HepG2 (cell line): ENCODE measurements around the gene COL27A1. TPM values are rescaled to one million over a fixed set of nuclear protein-coding genes. Genes with fewer than 3 reads are reported as not detected.

ENCODE experiments used
- ATAC-seq: fragments of 200-7000 bp; cut with Tn5 transposase; 3 replicates; pipeline ENCODE4 v1.9.1; 2020; ENCODE audit warnings: mild to moderate bottlenecking, moderate library complexity
- BruUV-seq: library from RNA; stranded (reverse); fragments of 400-500 nt; replicated peaks from 2 replicates; lab custom pipeline; 2021; lab: Mats Ljungman, UMichigan
- CTCF ChIA-PET: fragments of 300-600 bp; formaldehyde crosslinking; extraction: SDS; loops from one replicate; lab custom pipeline; 2021; ENCODE audit warnings: low total read pairs, inconsistent platforms, low intra/inter-chr PET ratio; lab: Yijun Ruan, JAX
- POLR2A ChIA-PET: fragments of 350-600 bp; sonication (Branson Sonifier 250); formaldehyde crosslinking; loops from one replicate; lab custom pipeline; 2020; ENCODE audit warnings: antibody characterized with exemption, inconsistent platforms; lab: Yijun Ruan, JAX
- DNase-seq: peaks from one replicate; pipeline ENCODE4 v3.0.0-alpha.2; 2015; ENCODE audit warnings: low spot score
- FAIRE-seq: peaks from 3 replicates; lab custom pipeline; 2011; peaks lifted over from hg19 to GRCh38; lab: Jason Lieb, UNC
- H2AFZ ChIP-seq: one replicate; pipeline ENCODE4 v1.6.1; 2011; ENCODE audit warnings: low read length, inconsistent platforms
- H3K27ac ChIP-seq: fragments of 300-600 bp; 3 replicates; pipeline ENCODE4 v1.8.0; 2011; ENCODE audit warnings: mixed run types, mild to moderate bottlenecking, mixed read lengths, low read length, inconsistent platforms; ENCODE audit not compliant: insufficient read depth; ENCODE audit errors: extremely low read length
- H3K27me3 ChIP-seq, 2 experiments: fragments of 200-600 bp in 1 of 2; 2 replicates in 1 of 2; 3 replicates in 1 of 2; pipeline versions ENCODE4 v1.6.0 to v1.8.0; 2011; ENCODE audit warnings: low read length in 2 of 2, mild to moderate bottlenecking in 2 of 2, moderate library complexity in 2 of 2, inconsistent platforms in 1 of 2; ENCODE audit not compliant: insufficient read depth in 2 of 2, control insufficient read depth in 1 of 2
- H3K36me3 ChIP-seq, 2 experiments: fragments of 200-600 bp in 1 of 2; replicated peaks in 1 of 2; 2 replicates in 1 of 2; 3 replicates in 1 of 2; pipeline versions ENCODE4 v1.5.1 to v1.8.0; 2011; ENCODE audit warnings: low read length in 2 of 2, inconsistent platforms in 1 of 2; ENCODE audit not compliant: insufficient read depth in 2 of 2, control insufficient read depth in 1 of 2
- H3K4me1 ChIP-seq: 2 replicates; pipeline ENCODE4 v1.5.1; 2012; ENCODE audit warnings: low read length, inconsistent platforms; ENCODE audit not compliant: insufficient read depth
- H3K4me2 ChIP-seq: 2 replicates; pipeline ENCODE4 v1.6.0; 2011; ENCODE audit warnings: low read depth, low read length, inconsistent platforms
- H3K4me3 ChIP-seq, 3 experiments: fragments of 200-600 bp in 1 of 3; sonication (generic), shearing (Covaris generic) in 1 of 3; replicated peaks in 1 of 3; 2 replicates each; pipeline ENCODE4 v1.5.1; 2011 to 2016; ENCODE audit warnings: low read length in 3 of 3, inconsistent platforms in 2 of 3, low read depth in 2 of 3, mild to moderate bottlenecking in 2 of 3, control low read depth in 1 of 3, mixed read lengths in 1 of 3; ENCODE audit not compliant: insufficient read depth in 1 of 3
- H3K79me2 ChIP-seq: one replicate; pipeline ENCODE4 v1.6.1; 2011; ENCODE audit warnings: low read length, inconsistent platforms; ENCODE audit not compliant: insufficient read depth
- H3K9ac ChIP-seq: 2 replicates; pipeline ENCODE4 v1.6.0; 2011; ENCODE audit warnings: mild to moderate bottlenecking, low read depth, low read length, inconsistent platforms; ENCODE audit not compliant: insufficient read depth
- H3K9me3 ChIP-seq: 2 replicates; pipeline ENCODE4 v1.5.1; 2012; ENCODE audit warnings: mild to moderate bottlenecking, low read length
- H4K20me1 ChIP-seq: 2 replicates; pipeline ENCODE4 v1.6.0; 2011; ENCODE audit warnings: inconsistent platforms, mild to moderate bottlenecking, low read length, moderate library complexity; ENCODE audit not compliant: insufficient read depth
- DNMT1 ChIP-seq: sonication (generic); formaldehyde crosslinking; IDR thresholded peaks from 2 replicates; pipeline ENCODE4 v1.5.1; 2020; ENCODE audit warnings: mild to moderate bottlenecking, missing genetic modification reagents
- GABPB1 ChIP-seq: IDR thresholded peaks from 2 replicates; pipeline ENCODE4 v1.6.1; 2016; ENCODE audit warnings: mild to moderate bottlenecking, missing genetic modification reagents, moderate library complexity, missing compliant biosample characterization
- GTF3A ChIP-seq: sonication (generic); formaldehyde crosslinking; conservative IDR thresholded peaks from 2 replicates; pipeline ENCODE4 v1.4.0; 2020; ENCODE audit warnings: mild to moderate bottlenecking, missing genetic modification reagents
- HNF4A ChIP-seq: sonication (generic); formaldehyde crosslinking; IDR thresholded peaks from 2 replicates; pipeline ENCODE4 v1.4.0; 2020; ENCODE audit warnings: missing genetic modification reagents
- KAT7 ChIP-seq: IDR thresholded peaks from 2 replicates; pipeline ENCODE4 v1.6.1; 2018; ENCODE audit warnings: borderline replicate concordance, missing compliant biosample characterization
- SKI ChIP-seq: fragments of 450-650 bp; IDR thresholded peaks from one replicate; pipeline ENCODE4 v1.6.1; 2018; ENCODE audit warnings: mild to moderate bottlenecking; ENCODE audit not compliant: partially characterized antibody
- SP5 ChIP-seq: IDR thresholded peaks from 2 replicates; pipeline ENCODE4 v1.6.1; 2016; ENCODE audit warnings: low read depth, borderline replicate concordance
- SRSF9 ChIP-seq: fragments of 200-400 bp; formaldehyde crosslinking; IDR thresholded peaks from 2 replicates; pipeline ENCODE4 v1.6.1; 2018; ENCODE audit warnings: borderline replicate concordance, mild to moderate bottlenecking, low read depth, low read length; ENCODE audit not compliant: insufficient read depth, poor library complexity, severe bottlenecking
- WGBS: methylation state at CpG from one replicate; pipeline ENCODE4 v1.1.6; 2017; ENCODE audit warnings: low lambda C conversion rate; 5-methylcytosine and 5-hydroxymethylcytosine counted together
- in situ Hi-C: cut with HindIII; loops from 2 replicates; pipeline ENCODE4 v1.10.0; 2017; ENCODE audit warnings: low pct_unique_long_range_greater_than_20kb; ENCODE audit not compliant: extremely low pct_ligation_motif_present
- intact Hi-C: fragments of 100-400 bp; cut with micrococcal nuclease; formaldehyde crosslinking; loops from one replicate; pipeline ENCODE4 v1.10.0; 2022; ENCODE audit not compliant: unreplicated experiment
- polyA plus RNA-seq, 8 experiments: library from polyadenylated mRNA; depleted of rRNA in 3 of 8; stranded (reverse) in 7 of 8; unstranded in 1 of 8; fragments of >200 nt; fragmentation: Illumina TruSeq in 4 of 8; extraction: Trizol in 4 of 8; gene quantifications; 2 replicates each; pipeline versions ENCODE4 v1.2.1 to v1.2.3, GENCODE V29; 2011 to 2016; ENCODE audit warnings: low read depth in 4 of 8, missing spikeins in 1 of 8, mixed read lengths in 1 of 8; ENCODE audit not compliant: insufficient read depth in 1 of 8
- total RNA-seq, 5 experiments: library from RNA; depleted of rRNA; stranded (reverse); fragments of >200 nt; fragmentation: Illumina TruSeq; extraction: Trizol; gene quantifications; 2 replicates each; pipeline ENCODE4 v1.2.3, GENCODE V29; 2016; ENCODE audit warnings: low read depth in 1 of 5

The COL27A1 gene
- total and polyA plus RNA-seq, 2 of the 13 experiments (the other 11 are each of a cell fraction or from before 2014, with no cell fraction given): 71.3 to 89.1 TPM

DNA sequence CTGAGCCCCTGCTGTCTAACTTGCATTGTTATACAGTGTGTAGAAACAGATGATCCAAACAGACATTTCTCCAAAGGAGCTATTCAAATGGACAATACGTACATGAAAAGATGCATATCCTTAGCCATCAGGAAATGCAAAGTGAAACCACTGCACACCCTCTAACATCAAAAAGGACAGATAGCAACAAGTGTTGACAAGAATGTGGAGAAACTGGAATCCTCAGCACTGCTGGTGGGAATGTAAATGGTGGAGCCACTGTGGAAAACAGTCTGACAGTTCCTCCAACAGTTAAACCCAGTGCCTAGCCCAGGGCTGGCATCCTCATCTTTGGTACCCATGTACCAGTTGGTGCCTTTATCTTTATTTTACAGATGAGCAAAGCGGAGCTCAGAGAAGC lies 182.8 kb downstream of the COL27A1 start:
- Histone ChIP-seq H3K4me3 (no peak overlapping the region), H3K9me3 (no peaks in the 10 kb centered on the region), H3K27ac (no peak overlapping the region), H3K27me3 (no peaks in the 10 kb centered on the region), H3K79me2 (no peaks in the 10 kb centered on the region), H3K4me1 (peaks cover 9% of the 10 kb centered on the region), H3K9ac (no peak overlapping the region), H4K20me1 (no peaks in the 10 kb centered on the region), H3K4me2 (no peak overlapping the region), H3K36me3 (peaks cover 1 to 5% of the 10 kb centered on the region in 2 experiments; a peak in 2 of 5 replicates), H2AFZ (no peak overlapping the region)
- FAIRE-seq (no peak), ATAC-seq (no peak), DNase-seq (no peak)
- in situ Hi-C loops (no loop called here), intact Hi-C loops (loop anchor here (5.0 kb wide), 1 partner anchor 49 kb away; the partner anchor contains the start of gene AKNA)
- TF ChIP-seq KAT7 (CRISPR knock-in tag): no peak
- no peak for TF ChIP-seq HNF4A (CRISPR knock-in tag)
- TF ChIP-seq GABPB1 (CRISPR knock-in tag): no peak
- no peak for TF ChIP-seq DNMT1 (CRISPR knock-in tag)
- TF ChIP-seq SP5 (CRISPR knock-in tag): no peak
- no peak for TF ChIP-seq GTF3A
- TF ChIP-seq SKI: no peak
- no peak for TF ChIP-seq SRSF9
- CTCF ChIA-PET: no interaction called here
- WGBS: 76% methylated on average over 2 of the region's 2 CpGs
- POLR2A ChIA-PET: no interaction called here
- BruUV-seq: no TSS peak
